GM13976 (cell line): Measurements from ENCODE around the gene LRIG1.

Experiments
- DNase-seq: peaks from one replicate; pipeline ENCODE4 v3.0.0; 2012; ENCODE audit warnings: low spot score
- CTCF ChIP-seq: IDR thresholded peaks from 2 replicates; pipeline ENCODE4 v1.5.1; 2012; ENCODE audit warnings: borderline replicate concordance, mild to moderate bottlenecking; ENCODE audit not compliant: insufficient read depth; ENCODE audit errors: extremely low read depth, missing control alignments, control extremely low read depth
- in situ Hi-C: fragments of 300-500 bp; cut with MboI; formaldehyde crosslinking; loops from one replicate; pipeline ENCODE4 v1.12.0; 2022; ENCODE audit warnings: low sequenced_read_pairs, mixed read lengths, inconsistent platforms; ENCODE audit not compliant: unreplicated experiment

LRIG1 gene

GRCh38 chr3:66338927-66339326 is 161.9 kb downstream of the LRIG1 start:
- TF ChIP-seq CTCF = no peak
- DNase-seq = no peak
- in situ Hi-C loops = no loop called here

GRCh38 chr3:66336333-66336766 is 164.5 kb downstream of the LRIG1 start:
- TF ChIP-seq CTCF = no peak
- in situ Hi-C loops = no loop called here
- DNase-seq = no peak

GRCh38 chr3:66335671-66336070 is 165.2 kb downstream of the LRIG1 start:
- no peak for DNase-seq
- in situ Hi-C loops = no loop called here
- no peak for TF ChIP-seq CTCF
